BLaER1 (cell line): ENCODE results near the gene TBC1D10A.

Experiments
- H3K27ac ChIP-seq: shearing (Covaris generic); formaldehyde crosslinking; 2 replicates; pipeline ENCODE4 v1.8.1; 2022
- H3K27me3 ChIP-seq: shearing (Covaris generic); formaldehyde crosslinking; 2 replicates; pipeline ENCODE4 v1.8.1; 2022
- H3K36me3 ChIP-seq: shearing (Covaris generic); formaldehyde crosslinking; 2 replicates; pipeline ENCODE4 v1.8.1; 2022
- H3K4me1 ChIP-seq: shearing (Covaris generic); formaldehyde crosslinking; 2 replicates; pipeline ENCODE4 v1.8.1; 2022
- H3K4me2 ChIP-seq: shearing (Covaris generic); formaldehyde crosslinking; 2 replicates; pipeline ENCODE4 v1.8.1; 2022
- H3K4me3 ChIP-seq: shearing (Covaris generic); formaldehyde crosslinking; 2 replicates; pipeline ENCODE4 v1.8.1; 2022
- H3K9ac ChIP-seq: shearing (Covaris generic); formaldehyde crosslinking; 2 replicates; pipeline ENCODE4 v1.8.1; 2022
- H3K9me3 ChIP-seq: shearing (Covaris generic); formaldehyde crosslinking; 2 replicates; pipeline ENCODE4 v1.8.1; 2022
- H4K20me1 ChIP-seq: shearing (Covaris generic); formaldehyde crosslinking; 2 replicates; pipeline ENCODE4 v1.8.1; 2022
- Cebpa-rat ChIP-seq: shearing (Covaris generic); IDR thresholded peaks from 2 replicates; pipeline ENCODE4 v1.8.1; 2022

Gene TBC1D10A

GRCh38 chr22:30284666-30285065 is 42.1 kb downstream of the TBC1D10A start:
- Histone ChIP-seq H3K4me3 (no peak overlapping the region), H3K4me1 (peaks cover 45% of the 10 kb centered on the region), H3K27ac (peak overlapping the region; percentile 80; the same call in 1 of the 2 replicates), H3K27me3 (no peaks in the 10 kb centered on the region), H3K4me2 (no peak overlapping the region), H3K9ac (no peak overlapping the region), H3K36me3 (no peaks in the 10 kb centered on the region; the same call in 1 of the 2 replicates), H4K20me1 (no peaks in the 10 kb centered on the region), H3K9me3 (no peaks in the 10 kb centered on the region)
- TF ChIP-seq Cebpa-rat, result no peak

- H3K27me3 ChIP-seq, result no peaks in the 10 kb centered on the region
- H4K20me1 ChIP-seq, result no peaks in the 10 kb centered on the region
- H3K9ac ChIP-seq, result no peak overlapping the region
- no peaks in the 10 kb centered on the region; the same call in 1 of the 2 replicates for H3K36me3 ChIP-seq
- H3K27ac ChIP-seq, result peak overlapping the region; percentile 80
- H3K9me3 ChIP-seq, result no peaks in the 10 kb centered on the region
- no peak overlapping the region for H3K4me2 ChIP-seq
- peaks cover 49% of the 10 kb centered on the region for H3K4me1 ChIP-seq
- TF ChIP-seq Cebpa-rat, result no peak
- H3K4me3 ChIP-seq, result no peak overlapping the region
Observed at GRCh38 chr22:30284172-30284571, 42.6 kb downstream of the TBC1D10A start.

- Histone ChIP-seq H3K27ac (peak overlapping the region; percentile 80), H3K4me3 (no peak overlapping the region), H3K9ac (peak overlapping the region; percentile 42; the same call in 1 of the 2 replicates), H3K27me3 (no peaks in the 10 kb centered on the region), H3K36me3 (no peaks in the 10 kb centered on the region; the same call in 1 of the 2 replicates), H3K4me1 (peaks cover 50% of the 10 kb centered on the region), H3K4me2 (peak overlapping the region; percentile 88), H4K20me1 (no peaks in the 10 kb centered on the region), H3K9me3 (no peaks in the 10 kb centered on the region)
- TF ChIP-seq Cebpa-rat, result no peak
Observed at GRCh38 chr22:30283342-30283741, 43.4 kb downstream of the TBC1D10A start.

- Histone ChIP-seq H3K36me3 (no peaks in the 10 kb centered on the region; the same call in 1 of the 2 replicates), H3K27me3 (no peaks in the 10 kb centered on the region), H3K9ac (peak overlapping the region; percentile 53), H3K27ac (peak overlapping the region; percentile 80), H3K9me3 (no peaks in the 10 kb centered on the region), H3K4me3 (no peak overlapping the region), H3K4me1 (peaks cover 51% of the 10 kb centered on the region), H3K4me2 (peak overlapping the region; percentile 88), H4K20me1 (no peaks in the 10 kb centered on the region)
- no peak for TF ChIP-seq Cebpa-rat
Observed at GRCh38 chr22:30282616-30283046, 44.1 kb downstream of the TBC1D10A start.

GRCh38 chr22:30280505-30280904 is 46.2 kb downstream of the TBC1D10A start:
- Histone ChIP-seq H3K27me3 (no peaks in the 10 kb centered on the region), H4K20me1 (no peaks in the 10 kb centered on the region), H3K27ac (no peak overlapping the region), H3K4me1 (peaks cover 72% of the 10 kb centered on the region), H3K9ac (no peak overlapping the region), H3K4me2 (no peak overlapping the region), H3K4me3 (no peak overlapping the region), H3K9me3 (no peaks in the 10 kb centered on the region), H3K36me3 (no peaks in the 10 kb centered on the region; the same call in 1 of the 2 replicates)
- TF ChIP-seq Cebpa-rat, result no peak

GRCh38 chr22:30279932-30280331 is 46.8 kb downstream of the TBC1D10A start:
- H3K4me1 ChIP-seq, result peaks cover 78% of the 10 kb centered on the region
- no peaks in the 10 kb centered on the region for H3K27me3 ChIP-seq
- no peaks in the 10 kb centered on the region for H3K36me3 ChIP-seq
- H3K27ac ChIP-seq, result no peak overlapping the region
- H3K9ac ChIP-seq, result no peak overlapping the region
- H3K4me2 ChIP-seq, result no peak overlapping the region
- no peaks in the 10 kb centered on the region for H3K9me3 ChIP-seq
- no peaks in the 10 kb centered on the region for H4K20me1 ChIP-seq
- TF ChIP-seq Cebpa-rat, result no peak
- H3K4me3 ChIP-seq, result no peak overlapping the region

GRCh38 chr22:30279046-30279788 is 47.5 kb downstream of the TBC1D10A start:
- Histone ChIP-seq H3K36me3 (no peaks in the 10 kb centered on the region), H3K9me3 (no peaks in the 10 kb centered on the region), H4K20me1 (no peaks in the 10 kb centered on the region), H3K4me3 (no peak overlapping the region), H3K4me1 (peaks cover 82% of the 10 kb centered on the region), H3K27me3 (no peaks in the 10 kb centered on the region), H3K4me2 (no peak overlapping the region), H3K27ac (no peak overlapping the region), H3K9ac (no peak overlapping the region)
- no peak for TF ChIP-seq Cebpa-rat

- Histone ChIP-seq H3K9me3 (no peaks in the 10 kb centered on the region), H3K4me1 (peaks cover 82% of the 10 kb centered on the region), H3K36me3 (no peaks in the 10 kb centered on the region), H3K4me2 (peak overlapping the region; percentile 42), H3K9ac (peak overlapping the region; percentile 19; the same call in 1 of the 2 replicates), H3K4me3 (no peak overlapping the region), H3K27ac (peak overlapping the region; percentile 51), H4K20me1 (no peaks in the 10 kb centered on the region), H3K27me3 (no peaks in the 10 kb centered on the region)
- TF ChIP-seq Cebpa-rat, result no peak
Observed at GRCh38 chr22:30277547-30278344, 49.0 kb downstream of the TBC1D10A start.

GRCh38 chr22:30276039-30276438 is 50.7 kb downstream of the TBC1D10A start:
- H3K27ac ChIP-seq, result peak overlapping the region; percentile 81
- H3K4me2 ChIP-seq, result peak overlapping the region; percentile 86
- TF ChIP-seq Cebpa-rat, result no peak
- no peaks in the 10 kb centered on the region for H4K20me1 ChIP-seq
- peak overlapping the region; percentile 54; the same call in 1 of the 2 replicates for H3K9ac ChIP-seq
- H3K36me3 ChIP-seq, result no peaks in the 10 kb centered on the region
- H3K27me3 ChIP-seq, result no peaks in the 10 kb centered on the region
- no peaks in the 10 kb centered on the region for H3K9me3 ChIP-seq
- peak overlapping the region; percentile 17; the same call in 1 of the 2 replicates for H3K4me3 ChIP-seq
- H3K4me1 ChIP-seq, result peaks cover 84% of the 10 kb centered on the region
